Keratinocyte (primary cell): ENCODE results near the gene TRPM2. TPM values are rescaled to one million over a fixed set of nuclear protein-coding genes. Genes with fewer than 3 reads are reported as not detected.

ENCODE experiments used
- DNase-seq: peaks from one replicate; pipeline ENCODE4 v3.0.0-alpha.2; 2011; ENCODE audit warnings: low read depth, missing footprints, low spot score
- FAIRE-seq: peaks from 2 replicates; lab custom pipeline; 2011; peaks lifted over from hg19 to GRCh38; lab: Jason Lieb, UNC
- H2AFZ ChIP-seq: 2 replicates; pipeline ENCODE4 v1.6.0; 2012; ENCODE audit warnings: low read length, control low read depth, inconsistent platforms; ENCODE audit not compliant: control insufficient read depth
- H3K27ac ChIP-seq: 2 replicates; pipeline ENCODE4 v1.5.1; 2011; ENCODE audit warnings: low read length; ENCODE audit not compliant: control insufficient read depth, insufficient read depth
- H3K27me3 ChIP-seq: 3 replicates; pipeline ENCODE4 v1.6.0; 2011; ENCODE audit warnings: low read length; ENCODE audit not compliant: control insufficient read depth, insufficient read depth; ENCODE audit errors: extremely low read depth
- H3K36me3 ChIP-seq, 2 experiments: 2 replicates in 1 of 2; 3 replicates in 1 of 2; pipeline ENCODE4 v1.5.1; 2011; ENCODE audit warnings: low read length in 2 of 2, mild to moderate bottlenecking in 1 of 2; ENCODE audit not compliant: control insufficient read depth in 2 of 2, insufficient read depth in 2 of 2; ENCODE audit errors: extremely low read depth in 1 of 2
- H3K4me1 ChIP-seq: 3 replicates; pipeline ENCODE4 v1.5.1; 2011; ENCODE audit warnings: low read length; ENCODE audit not compliant: control insufficient read depth, insufficient read depth; ENCODE audit errors: extremely low read depth
- H3K4me2 ChIP-seq: 3 replicates; pipeline ENCODE4 v1.6.0; 2011; ENCODE audit warnings: low read depth, low read length; ENCODE audit not compliant: control insufficient read depth, insufficient read depth; ENCODE audit errors: extremely low read depth
- H3K4me3 ChIP-seq, 3 experiments: fragments of 200-600 bp in 1 of 3; sonication (generic) in 1 of 3; 2 replicates in 2 of 3; 3 replicates in 1 of 3; pipeline ENCODE4 v1.5.1; 2011 to 2016; ENCODE audit warnings: low read length in 3 of 3, mild to moderate bottlenecking in 3 of 3, control low read depth in 2 of 3, inconsistent platforms in 1 of 3, low read depth in 1 of 3, mixed read lengths in 1 of 3, mixed run types in 1 of 3, moderate library complexity in 1 of 3; ENCODE audit not compliant: control insufficient read depth in 2 of 3, insufficient read depth in 2 of 3; ENCODE audit errors: extremely low read depth in 1 of 3
- H3K79me2 ChIP-seq: 2 replicates; pipeline ENCODE4 v1.6.0; 2012; ENCODE audit warnings: low read length; ENCODE audit not compliant: control insufficient read depth, insufficient read depth
- H3K9ac ChIP-seq: 3 replicates; pipeline ENCODE4 v1.6.0; 2011; ENCODE audit warnings: low read length; ENCODE audit not compliant: control insufficient read depth, insufficient read depth; ENCODE audit errors: extremely low read depth
- H3K9me1 ChIP-seq: 3 replicates; pipeline ENCODE4 v1.6.0; 2011; ENCODE audit warnings: low read length; ENCODE audit not compliant: control insufficient read depth, insufficient read depth; ENCODE audit errors: extremely low read depth
- H3K9me3 ChIP-seq: 2 replicates; pipeline ENCODE4 v1.5.1; 2012; ENCODE audit warnings: low read depth, low read length; ENCODE audit not compliant: control insufficient read depth
- H4K20me1 ChIP-seq: 3 replicates; pipeline ENCODE4 v1.6.0; 2011; ENCODE audit warnings: low read length; ENCODE audit not compliant: control insufficient read depth, insufficient read depth; ENCODE audit errors: extremely low read depth
- EZH2 ChIP-seq: IDR thresholded peaks from one replicate; pipeline ENCODE4 v1.6.1; 2012; ENCODE audit warnings: inconsistent platforms, mild to moderate bottlenecking, low read length, moderate library complexity
- dilution Hi-C: fragments of 300-500 bp; cut with MboI; formaldehyde crosslinking; loops from one replicate; pipeline ENCODE4 v1.7.0; 2020; ENCODE audit warnings: low sequenced_read_pairs; ENCODE audit not compliant: extremely low pct_ligation_motif_present
- polyA plus RNA-seq, 5 experiments: library from polyadenylated mRNA; depleted of rRNA in 3 of 5; stranded (reverse) in 3 of 5; stranded (forward) in 1 of 5; unstranded in 1 of 5; fragments of >200 nt; gene quantifications; 1 replicate in 1 of 5; 2 replicates in 3 of 5; 3 replicates in 1 of 5; pipeline versions ENCODE4 v1.2.1 to v1.2.3, GENCODE V29; 2011 to 2012; ENCODE audit warnings: missing spikeins in 2 of 5, low read depth in 1 of 5, low replicate concordance in 1 of 5
- TF ChIP-seq, protein P1 (sequence below), 3 experiments: IDR thresholded peaks in 1 of 3; conservative IDR thresholded peaks in 1 of 3; optimal IDR thresholded peaks in 1 of 3; 2 replicates in 2 of 3; 3 replicates in 1 of 3; pipeline versions ENCODE3 to v1.5.1; 2011; ENCODE audit warnings: low read length in 3 of 3, mild to moderate bottlenecking in 3 of 3, moderate library complexity in 2 of 3, control low read depth in 1 of 3, inconsistent platforms in 1 of 3; ENCODE audit not compliant: insufficient read depth in 2 of 3; ENCODE audit errors: extremely low read depth in 1 of 3

The TRPM2 gene
- polyA plus RNA-seq, 1 donor (not counting 4 experiments of a cell fraction or from before 2014, with no cell fraction given), result 0.31 TPM

DNA sequence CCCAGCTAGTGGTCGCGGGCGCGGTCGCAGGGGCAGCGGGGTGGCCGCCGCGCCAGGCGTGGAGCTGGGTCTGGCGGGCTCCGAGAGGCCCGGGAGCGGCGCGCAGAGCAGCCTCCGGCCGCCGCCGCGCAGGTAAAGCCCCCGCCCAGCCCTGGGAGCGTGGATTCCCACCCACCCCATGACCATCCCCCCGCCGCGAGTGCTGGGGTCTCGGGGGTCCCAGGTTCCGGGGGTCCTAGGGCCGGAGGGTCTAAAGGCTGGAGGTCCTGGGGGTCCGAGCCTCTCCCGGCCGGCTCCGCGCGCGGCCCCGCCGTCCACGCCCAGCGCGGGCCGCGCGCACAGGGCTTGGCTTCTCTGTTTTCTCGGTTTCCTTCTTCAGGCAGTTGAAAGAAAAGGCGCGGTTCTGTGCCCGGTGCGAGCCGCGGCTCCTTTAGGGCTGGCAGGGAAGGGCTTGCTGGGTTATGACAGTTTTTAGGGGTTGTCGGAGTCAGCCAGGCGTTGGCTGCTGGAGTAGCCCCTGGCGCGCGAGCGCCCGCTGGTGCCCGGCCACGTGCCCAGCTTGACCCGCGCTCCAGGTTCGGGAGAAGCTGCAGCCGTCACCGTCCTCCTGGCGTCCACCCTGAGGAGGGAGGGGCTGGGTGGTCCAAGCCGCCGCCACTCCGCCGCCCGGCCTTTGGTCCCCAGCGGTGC, 102.2 kb downstream of the TRPM2 start:
- peak overlapping the region; percentile 78 for H3K4me2 ChIP-seq
- no peak for TF ChIP-seq EZH2
- TF ChIP-seq, protein P1, sequence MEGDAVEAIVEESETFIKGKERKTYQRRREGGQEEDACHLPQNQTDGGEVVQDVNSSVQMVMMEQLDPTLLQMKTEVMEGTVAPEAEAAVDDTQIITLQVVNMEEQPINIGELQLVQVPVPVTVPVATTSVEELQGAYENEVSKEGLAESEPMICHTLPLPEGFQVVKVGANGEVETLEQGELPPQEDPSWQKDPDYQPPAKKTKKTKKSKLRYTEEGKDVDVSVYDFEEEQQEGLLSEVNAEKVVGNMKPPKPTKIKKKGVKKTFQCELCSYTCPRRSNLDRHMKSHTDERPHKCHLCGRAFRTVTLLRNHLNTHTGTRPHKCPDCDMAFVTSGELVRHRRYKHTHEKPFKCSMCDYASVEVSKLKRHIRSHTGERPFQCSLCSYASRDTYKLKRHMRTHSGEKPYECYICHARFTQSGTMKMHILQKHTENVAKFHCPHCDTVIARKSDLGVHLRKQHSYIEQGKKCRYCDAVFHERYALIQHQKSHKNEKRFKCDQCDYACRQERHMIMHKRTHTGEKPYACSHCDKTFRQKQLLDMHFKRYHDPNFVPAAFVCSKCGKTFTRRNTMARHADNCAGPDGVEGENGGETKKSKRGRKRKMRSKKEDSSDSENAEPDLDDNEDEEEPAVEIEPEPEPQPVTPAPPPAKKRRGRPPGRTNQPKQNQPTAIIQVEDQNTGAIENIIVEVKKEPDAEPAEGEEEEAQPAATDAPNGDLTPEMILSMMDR (optimal IDR thresholded peaks at IDR 0.05 in 1 of 3, IDR thresholded peaks at IDR 0.05 in 1 of 3, conservative IDR thresholded peaks at IDR 0.05 in 1 of 3; ENCODE audit: extremely low read depth in 1 of 3, insufficient read depth in 2 of 3, low read length in 3 of 3), result peak in 2 of 3 experiments; percentile 37 to 62
- DNase-seq (no peak), FAIRE-seq (no peak)
- H3K4me3 ChIP-seq, result peak overlapping the region; percentile 52 to 83 (median 63)
- H3K27ac ChIP-seq, result no peak overlapping the region
- H3K9ac ChIP-seq, result peak overlapping the region; percentile 41
- dilution Hi-C loops, result no loop called here
- H4K20me1 ChIP-seq, result no peaks in the 10 kb centered on the region
- no peaks in the 10 kb centered on the region for H3K9me1 ChIP-seq
- no peaks in the 10 kb centered on the region for H3K79me2 ChIP-seq
- peak overlapping the region; percentile 81 for H2AFZ ChIP-seq
- peaks cover 12% of the 10 kb centered on the region for H3K27me3 ChIP-seq
- no peaks in the 10 kb centered on the region for H3K9me3 ChIP-seq
- no peaks in the 10 kb centered on the region for H3K4me1 ChIP-seq
- H3K36me3 ChIP-seq, result no peaks in the 10 kb centered on the region

DNA sequence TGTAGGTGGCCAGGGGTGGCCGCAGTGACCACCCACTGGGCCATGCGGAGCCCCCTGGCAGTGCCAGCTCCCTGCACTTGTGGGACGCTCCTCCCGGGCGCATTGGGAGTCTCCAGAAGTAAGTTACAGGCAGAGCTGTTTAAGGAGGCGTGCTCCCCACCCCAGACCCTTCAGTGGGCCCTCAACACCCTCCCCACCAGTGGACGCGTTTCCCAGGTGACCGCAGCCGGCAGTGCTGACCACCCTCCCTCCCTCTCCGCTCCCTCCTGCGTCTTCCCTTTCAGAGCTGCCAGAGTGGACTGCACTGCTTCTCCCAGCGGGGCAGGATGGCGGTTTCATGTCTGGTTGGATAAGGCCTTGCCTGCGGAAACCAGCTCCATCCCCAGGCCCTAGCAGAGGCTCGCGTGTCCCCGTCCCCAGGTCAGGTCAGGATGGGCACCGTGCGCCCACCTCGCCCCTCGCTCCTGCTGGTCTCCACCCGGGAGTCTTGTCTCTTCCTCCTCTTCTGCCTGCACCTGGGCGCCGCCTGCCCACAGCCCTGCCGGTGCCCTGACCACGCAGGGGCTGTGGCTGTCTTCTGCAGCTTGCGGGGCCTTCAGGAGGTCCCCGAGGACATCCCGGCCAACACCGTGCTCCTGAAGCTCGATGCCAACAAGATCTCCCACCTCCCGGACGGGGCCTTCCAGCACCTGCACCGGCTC, 102.9 kb downstream of the TRPM2 start:
- H3K36me3 ChIP-seq, result no peaks in the 10 kb centered on the region
- H3K79me2 ChIP-seq, result no peaks in the 10 kb centered on the region
- H3K9me1 ChIP-seq, result no peaks in the 10 kb centered on the region
- no peak for FAIRE-seq
- H4K20me1 ChIP-seq, result no peaks in the 10 kb centered on the region
- TF ChIP-seq EZH2, result no peak
- TF ChIP-seq, protein P1 (optimal IDR thresholded peaks at IDR 0.05 in 1 of 3, IDR thresholded peaks at IDR 0.05 in 1 of 3, conservative IDR thresholded peaks at IDR 0.05 in 1 of 3; ENCODE audit: extremely low read depth in 1 of 3, insufficient read depth in 2 of 3, low read length in 3 of 3), result no peak
- H3K4me3 ChIP-seq, result peak overlapping the region; percentile 52 to 83 (median 63)
- H3K9me3 ChIP-seq, result no peaks in the 10 kb centered on the region
- DNase-seq, result no peak
- H3K27me3 ChIP-seq, result peaks cover 9% of the 10 kb centered on the region
- H3K27ac ChIP-seq, result no peak overlapping the region
- H3K4me2 ChIP-seq, result peak overlapping the region; percentile 78
- dilution Hi-C loops, result no loop called here
- peak overlapping the region; percentile 81 for H2AFZ ChIP-seq
- H3K9ac ChIP-seq, result no peak overlapping the region
- no peaks in the 10 kb centered on the region for H3K4me1 ChIP-seq
